ENCODE data around the gene NRXN2. TPM values are rescaled to one million over a fixed set of nuclear protein-coding genes. Genes with fewer than 3 reads are reported as not detected.

NRXN2 gene
- total RNA-seq, 1 experiment from 2014 or later, result 0.15 TPM

GRCh38 chr11:64763526-64764039, 40.6 kb upstream of the NRXN2 start:
- ATAC-seq, result no peak
- H3K9me3 ChIP-seq (ENCODE audit: control insufficient read depth, insufficient read depth, low read depth, low read length), result no peaks in the 10 kb centered on the region
- no peak overlapping the region for H3K4me3 ChIP-seq (ENCODE audit: low read depth in 2 of 2, low read length in 2 of 2)
- ChIA-PET CTCF (no interaction called here), POLR2A (no interaction called here)
- peaks cover 22% of the 10 kb centered on the region for H3K36me3 ChIP-seq (ENCODE audit: control insufficient read depth, insufficient read depth, low read length)
- peaks cover 26% of the 10 kb centered on the region for H3K4me1 ChIP-seq (ENCODE audit: control insufficient read depth, insufficient read depth, low read length)
- H3K27me3 ChIP-seq (ENCODE audit: control insufficient read depth, insufficient read depth, low read length), result no peaks in the 10 kb centered on the region
- no peak for DNase-seq (ENCODE audit: low read depth, low spot score)
- intact Hi-C loops (cut with micrococcal nuclease; ENCODE audit: unreplicated experiment), result no loop called here
- TF ChIP-seq, protein P1, sequence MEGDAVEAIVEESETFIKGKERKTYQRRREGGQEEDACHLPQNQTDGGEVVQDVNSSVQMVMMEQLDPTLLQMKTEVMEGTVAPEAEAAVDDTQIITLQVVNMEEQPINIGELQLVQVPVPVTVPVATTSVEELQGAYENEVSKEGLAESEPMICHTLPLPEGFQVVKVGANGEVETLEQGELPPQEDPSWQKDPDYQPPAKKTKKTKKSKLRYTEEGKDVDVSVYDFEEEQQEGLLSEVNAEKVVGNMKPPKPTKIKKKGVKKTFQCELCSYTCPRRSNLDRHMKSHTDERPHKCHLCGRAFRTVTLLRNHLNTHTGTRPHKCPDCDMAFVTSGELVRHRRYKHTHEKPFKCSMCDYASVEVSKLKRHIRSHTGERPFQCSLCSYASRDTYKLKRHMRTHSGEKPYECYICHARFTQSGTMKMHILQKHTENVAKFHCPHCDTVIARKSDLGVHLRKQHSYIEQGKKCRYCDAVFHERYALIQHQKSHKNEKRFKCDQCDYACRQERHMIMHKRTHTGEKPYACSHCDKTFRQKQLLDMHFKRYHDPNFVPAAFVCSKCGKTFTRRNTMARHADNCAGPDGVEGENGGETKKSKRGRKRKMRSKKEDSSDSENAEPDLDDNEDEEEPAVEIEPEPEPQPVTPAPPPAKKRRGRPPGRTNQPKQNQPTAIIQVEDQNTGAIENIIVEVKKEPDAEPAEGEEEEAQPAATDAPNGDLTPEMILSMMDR (IDR thresholded peaks at IDR 0.05), result no peak
- TF ChIP-seq POLR2AphosphoS5 (IDR thresholded peaks at IDR 0.05; ENCODE audit: low read depth, low read length), result no peak; the same call in 1 of the 2 replicates
- no peak for TF ChIP-seq TCF7L2 (IDR thresholded peaks at IDR 0.05; ENCODE audit: low read depth, low read length)
- TF ChIP-seq, protein P2, sequence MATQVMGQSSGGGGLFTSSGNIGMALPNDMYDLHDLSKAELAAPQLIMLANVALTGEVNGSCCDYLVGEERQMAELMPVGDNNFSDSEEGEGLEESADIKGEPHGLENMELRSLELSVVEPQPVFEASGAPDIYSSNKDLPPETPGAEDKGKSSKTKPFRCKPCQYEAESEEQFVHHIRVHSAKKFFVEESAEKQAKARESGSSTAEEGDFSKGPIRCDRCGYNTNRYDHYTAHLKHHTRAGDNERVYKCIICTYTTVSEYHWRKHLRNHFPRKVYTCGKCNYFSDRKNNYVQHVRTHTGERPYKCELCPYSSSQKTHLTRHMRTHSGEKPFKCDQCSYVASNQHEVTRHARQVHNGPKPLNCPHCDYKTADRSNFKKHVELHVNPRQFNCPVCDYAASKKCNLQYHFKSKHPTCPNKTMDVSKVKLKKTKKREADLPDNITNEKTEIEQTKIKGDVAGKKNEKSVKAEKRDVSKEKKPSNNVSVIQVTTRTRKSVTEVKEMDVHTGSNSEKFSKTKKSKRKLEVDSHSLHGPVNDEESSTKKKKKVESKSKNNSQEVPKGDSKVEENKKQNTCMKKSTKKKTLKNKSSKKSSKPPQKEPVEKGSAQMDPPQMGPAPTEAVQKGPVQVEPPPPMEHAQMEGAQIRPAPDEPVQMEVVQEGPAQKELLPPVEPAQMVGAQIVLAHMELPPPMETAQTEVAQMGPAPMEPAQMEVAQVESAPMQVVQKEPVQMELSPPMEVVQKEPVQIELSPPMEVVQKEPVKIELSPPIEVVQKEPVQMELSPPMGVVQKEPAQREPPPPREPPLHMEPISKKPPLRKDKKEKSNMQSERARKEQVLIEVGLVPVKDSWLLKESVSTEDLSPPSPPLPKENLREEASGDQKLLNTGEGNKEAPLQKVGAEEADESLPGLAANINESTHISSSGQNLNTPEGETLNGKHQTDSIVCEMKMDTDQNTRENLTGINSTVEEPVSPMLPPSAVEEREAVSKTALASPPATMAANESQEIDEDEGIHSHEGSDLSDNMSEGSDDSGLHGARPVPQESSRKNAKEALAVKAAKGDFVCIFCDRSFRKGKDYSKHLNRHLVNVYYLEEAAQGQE (IDR thresholded peaks at IDR 0.05; ENCODE audit: insufficient read depth in 1 of 2, low read depth in 2 of 2, low read length in 1 of 2), result no peak
- no peak for TF ChIP-seq SIN3A (IDR thresholded peaks at IDR 0.05; ENCODE audit: borderline replicate concordance, insufficient read depth, low read depth, low read length)
- BruUV-seq (replicated peaks), result no TSS peak
- peak overlapping the region; percentile 46 for H3K27ac ChIP-seq (ENCODE audit: low read length)
- in situ Hi-C loops (cut with HindIII; ENCODE audit: low pct_unique_long_range_greater_than_20kb, low sequenced_read_pairs), result no loop called here

GRCh38 chr11:64762674-64763525, 39.9 kb upstream of the NRXN2 start:
- DNase-seq (ENCODE audit: low read depth, low spot score), result no peak
- in situ Hi-C loops (cut with HindIII; ENCODE audit: low pct_unique_long_range_greater_than_20kb, low sequenced_read_pairs), result no loop called here
- intact Hi-C loops (cut with micrococcal nuclease; ENCODE audit: unreplicated experiment), result no loop called here
- TF ChIP-seq, protein P1 (IDR thresholded peaks at IDR 0.05), result no peak
- no peak for TF ChIP-seq SIN3A (IDR thresholded peaks at IDR 0.05; ENCODE audit: borderline replicate concordance, insufficient read depth, low read depth, low read length)
- TF ChIP-seq, protein P2 (IDR thresholded peaks at IDR 0.05; ENCODE audit: insufficient read depth in 1 of 2, low read depth in 2 of 2, low read length in 1 of 2), result no peak
- H3K27ac ChIP-seq (ENCODE audit: low read length), result peak overlapping the region; percentile 32
- ChIA-PET POLR2A (no interaction called here), CTCF (no interaction called here)
- H3K36me3 ChIP-seq (ENCODE audit: control insufficient read depth, insufficient read depth, low read length), result peaks cover 16% of the 10 kb centered on the region
- H3K4me3 ChIP-seq (ENCODE audit: low read depth in 2 of 2, low read length in 2 of 2), result no peak overlapping the region
- no peaks in the 10 kb centered on the region for H3K27me3 ChIP-seq (ENCODE audit: control insufficient read depth, insufficient read depth, low read length)
- H3K9me3 ChIP-seq (ENCODE audit: control insufficient read depth, insufficient read depth, low read depth, low read length), result no peaks in the 10 kb centered on the region
- no TSS peak for BruUV-seq (replicated peaks)
- ATAC-seq, result no peak
- H3K4me1 ChIP-seq (ENCODE audit: control insufficient read depth, insufficient read depth, low read length), result peaks cover 26% of the 10 kb centered on the region
